ENCODE data around the gene ZBED6. TPM values are rescaled to one million over a fixed set of nuclear protein-coding genes. Genes with fewer than 3 reads are reported as not detected.

ZBED6 gene
- total RNA-seq, 1 experiment from 2014 or later = 13.1 TPM

DNA sequence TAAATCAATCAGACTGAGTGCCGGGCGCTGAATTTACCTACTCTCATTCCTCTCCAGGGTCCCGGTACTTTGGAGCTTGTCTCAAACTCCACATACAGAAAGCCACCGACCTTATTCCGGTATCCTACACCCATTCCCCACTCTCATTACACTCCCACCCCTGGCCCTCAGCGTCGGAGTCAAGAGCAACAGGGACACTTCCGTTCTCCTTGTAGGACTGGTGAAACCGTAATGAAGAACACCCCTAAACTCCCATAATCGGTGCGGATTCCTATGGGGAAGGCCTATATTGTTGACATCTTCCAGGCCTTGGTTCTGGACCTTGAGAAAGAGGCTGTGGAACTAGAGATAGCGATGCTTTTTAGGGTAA is 798 bp downstream of the ZBED6 start:
- Histone ChIP-seq H3K4me1 (ENCODE audit: insufficient read depth, low read length) (no peaks in the 10 kb centered on the region), H2BK12ac (ENCODE audit: insufficient read length, low read depth, low read length) (no peak overlapping the region), H2BK20ac (ENCODE audit: low read depth, low read length, poor library complexity, severe bottlenecking) (no peak overlapping the region), H3K4ac (ENCODE audit: low read depth, low read length) (no peak overlapping the region), H3K4me2 (ENCODE audit: insufficient read depth, insufficient read length, low read length) (peak overlapping the region; percentile 64), H3K23ac (ENCODE audit: insufficient read length, low read depth, low read length) (no peak overlapping the region), H4K5ac (ENCODE audit: insufficient read length, low read depth, low read length) (no peak overlapping the region), H2BK5ac (ENCODE audit: insufficient read length, low read length) (peak overlapping the region; percentile 1), H2BK15ac (ENCODE audit: low read depth, low read length) (no peak overlapping the region), H3K9me3 (ENCODE audit: control insufficient read depth, low read depth, low read length) (no peaks in the 10 kb centered on the region), H2AFZ (ENCODE audit: low read length) (no peak overlapping the region), H3K79me1 (ENCODE audit: insufficient read depth, low read depth, low read length, poor library complexity, severe bottlenecking) (no peaks in the 10 kb centered on the region), H3K23me2 (ENCODE audit: insufficient read length, low read depth, low read length, poor library complexity, severe bottlenecking) (no peaks in the 10 kb centered on the region), H3K9ac (ENCODE audit: extremely low read depth, insufficient read length, low read length) (peak overlapping the region; percentile 93), H3K79me2 (ENCODE audit: insufficient read depth, low read length) (peaks cover 35% of the 10 kb centered on the region), H3K56ac (ENCODE audit: insufficient read length, low read depth, low read length) (no peak overlapping the region), H3K18ac (ENCODE audit: insufficient read length, low read depth, low read length) (peak overlapping the region; percentile 85), H3K27ac (ENCODE audit: insufficient read length, low read depth, low read length) (peak overlapping the region; percentile 81), H3K14ac (ENCODE audit: insufficient read depth, low read length) (peak overlapping the region; percentile 97; the same call in 1 of the 2 replicates), H4K20me1 (ENCODE audit: control insufficient read depth, insufficient read depth, insufficient read length) (no peaks in the 10 kb centered on the region), H4K91ac (ENCODE audit: insufficient read length, low read depth, low read length) (no peak overlapping the region), H2BK120ac (ENCODE audit: low read depth, low read length, poor library complexity, severe bottlenecking) (no peak overlapping the region), H4K8ac (replicated peaks; ENCODE audit: insufficient read length, low read depth, low read length) (no peak overlapping the region), H3T11ph (ENCODE audit: low read length) (no peak overlapping the region), H2AK5ac (ENCODE audit: insufficient read length, low read length) (no peak overlapping the region), H3K27me3 (ENCODE audit: insufficient read depth, low read length) (no peaks in the 10 kb centered on the region)
- H3K27me3 Mint-ChIP-seq (ENCODE audit: low read depth) = no peaks in the 10 kb centered on the region
- H3K4me3 Mint-ChIP-seq = peak overlapping the region; percentile 86 to 95
- H3K9me3 Mint-ChIP-seq = peaks cover 13 to 27% of the 10 kb centered on the region in 2 experiments; a peak in 4 of 5 replicates
- no peak for TF ChIP-seq CTCF (conservative IDR thresholded peaks at IDR 0.05)
- peak; percentile 43 for DNase-seq
- H3K27ac Mint-ChIP-seq = peak overlapping the region; percentile 98 to 100 (median 100)
- H3K36me3 Mint-ChIP-seq (ENCODE audit: insufficient read depth in 1 of 3, low read depth in 3 of 3) = peaks cover 35 to 42% (median 39%) of the 10 kb centered on the region in 3 experiments
- H3K4me1 Mint-ChIP-seq = peaks cover 30 to 44% of the 10 kb centered on the region in 2 experiments
- no CpG with 5 or more reads among the region's 12 CpGs for WGBS (ENCODE audit: extremely low coverage, insufficient read length, low lambda C conversion rate)

Data from H9 (cell line).